NCI-H69 (cell line): Measurements from ENCODE around the gene C5.

ENCODE experiments used
- DNase-seq: peaks from one replicate; lab custom pipeline; 2025; lab: John Stamatoyannopoulos, UW

Gene C5

DNA sequence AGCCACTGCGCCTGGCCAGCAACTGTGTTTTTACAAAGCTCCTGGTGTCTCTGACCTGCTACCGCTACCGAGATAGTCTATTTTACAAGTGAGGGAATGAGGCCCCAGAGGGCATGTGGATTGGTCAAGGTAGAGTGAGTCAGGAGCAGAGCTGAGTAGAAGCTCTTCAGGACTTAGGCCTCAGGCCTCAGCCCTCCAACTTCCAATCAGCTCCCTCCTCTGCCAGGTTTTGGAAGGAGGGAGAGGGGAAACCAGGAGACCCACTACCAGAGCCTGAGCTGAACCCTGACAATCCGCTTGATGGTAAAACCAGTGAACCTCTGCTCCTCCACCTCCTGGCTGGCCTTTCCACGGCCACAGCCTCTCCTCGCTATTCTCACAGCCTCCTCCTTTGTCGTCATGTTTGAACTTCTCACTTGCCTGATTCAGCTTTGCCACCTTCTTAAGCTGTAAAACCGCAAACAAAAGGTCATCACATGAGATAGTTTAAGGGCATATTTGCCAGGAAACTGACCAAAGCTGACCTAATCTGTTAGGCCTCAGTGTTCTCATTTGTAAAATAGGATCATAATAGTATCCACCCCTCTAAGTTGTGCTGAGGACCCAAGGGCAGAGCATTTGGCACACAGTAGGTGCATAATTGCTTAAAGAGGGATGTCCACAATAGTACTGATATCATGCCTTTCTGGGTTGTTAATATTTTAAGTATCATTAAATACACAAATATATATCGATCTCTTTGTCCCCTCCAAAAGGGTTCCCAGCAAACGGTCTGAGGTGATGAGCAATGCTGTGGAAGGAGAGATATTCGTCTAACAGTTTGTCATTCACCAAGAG lies 125.2 kb downstream of the C5 start:
- DNase-seq = no peak

DNA sequence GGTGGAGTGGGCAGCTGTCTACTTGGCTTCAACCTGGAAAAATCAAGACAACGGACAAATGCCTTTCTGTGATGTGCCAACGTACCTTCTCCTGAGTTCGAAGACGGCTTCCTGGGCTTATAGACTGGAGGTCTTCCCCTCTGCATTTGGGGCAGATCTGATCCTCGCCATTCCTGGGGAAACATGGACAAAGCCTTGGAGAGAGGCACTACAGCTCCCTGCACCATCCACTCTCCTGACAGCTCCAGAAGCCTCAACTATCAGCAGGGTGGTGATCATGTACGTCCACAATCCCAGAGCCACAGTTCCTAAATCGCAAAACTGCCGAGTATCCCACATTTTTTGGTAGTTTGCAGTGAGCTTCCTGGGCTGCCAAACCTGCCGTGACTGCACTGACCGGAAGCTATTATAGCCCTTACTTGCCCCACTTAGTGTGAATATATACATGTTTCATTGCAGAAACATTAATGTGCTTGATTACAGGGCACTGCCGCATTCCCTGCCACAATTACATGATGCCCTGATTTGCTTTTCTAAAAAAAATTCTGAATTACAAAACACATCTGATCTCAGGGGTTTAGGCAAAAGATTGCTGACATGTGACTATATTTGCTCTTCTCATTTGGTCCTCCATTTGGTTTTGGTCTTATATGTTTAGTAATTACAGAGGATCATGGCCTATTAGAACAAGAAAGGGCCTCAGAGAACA lies 126.3 kb downstream of the C5 start:
- DNase-seq = peak; percentile 15

DNA sequence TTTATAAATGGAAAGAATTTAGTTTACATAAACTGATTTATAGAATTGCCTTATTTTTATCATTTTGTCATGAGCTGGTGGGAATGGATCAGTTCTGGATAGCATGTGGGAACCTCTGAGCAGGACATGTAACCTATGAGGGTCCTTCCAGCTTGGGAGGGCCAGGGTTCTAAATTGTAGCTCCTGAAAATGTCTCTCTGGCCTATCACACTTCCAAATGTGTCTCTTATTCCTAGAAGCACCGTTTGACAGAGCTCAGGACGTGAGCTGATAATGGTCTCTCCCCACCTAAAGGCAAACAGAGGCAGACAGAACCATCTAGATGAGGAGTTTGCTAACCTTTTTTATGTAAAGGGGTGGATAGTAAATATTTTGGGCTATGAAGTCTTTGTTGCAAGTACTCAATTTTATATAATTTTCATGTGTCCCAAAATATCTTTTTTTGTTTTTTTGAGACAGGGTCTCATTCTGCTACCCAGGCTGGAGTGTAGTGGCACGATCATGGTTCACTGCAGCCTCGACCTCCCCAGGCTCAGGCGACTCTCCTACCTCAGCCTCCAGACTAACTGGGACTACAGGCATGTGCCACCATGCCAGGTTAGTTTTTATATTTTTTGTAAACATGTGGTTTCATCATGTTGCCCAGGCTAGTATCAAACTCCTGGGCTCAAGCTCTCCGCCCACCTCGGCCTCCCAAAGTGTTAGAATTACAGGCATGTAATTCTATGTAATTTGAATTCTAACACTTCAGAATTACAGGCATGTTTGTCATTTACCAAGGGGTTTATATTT lies 127.5 kb downstream of the C5 start:
- no peak for DNase-seq

DNA sequence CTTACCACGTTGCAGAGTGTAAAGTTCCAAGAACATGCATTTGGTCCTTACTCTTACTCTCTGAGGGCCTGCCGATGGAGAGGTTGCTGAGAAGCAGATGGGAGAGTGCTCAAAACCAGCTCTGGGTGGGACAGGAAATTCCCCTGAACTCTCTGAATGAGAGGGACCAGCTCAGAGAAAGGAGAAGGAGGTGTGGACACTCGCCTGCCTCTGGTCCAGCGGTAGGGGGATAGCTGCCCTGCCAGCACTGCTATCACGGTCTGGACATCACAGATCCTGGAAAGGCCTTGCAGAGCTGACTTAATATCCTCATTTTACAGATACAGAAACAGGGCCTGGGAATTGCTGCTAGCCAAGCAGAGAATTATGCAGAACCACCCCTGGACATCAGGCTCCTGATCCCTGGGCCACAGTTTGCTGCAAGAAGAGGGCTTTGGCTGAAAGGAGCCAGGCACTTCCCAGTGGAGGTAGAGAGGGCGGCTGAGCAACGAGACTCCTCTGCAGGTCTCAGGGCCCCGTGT lies 128.4 kb downstream of the C5 start:
- no peak for DNase-seq

DNA sequence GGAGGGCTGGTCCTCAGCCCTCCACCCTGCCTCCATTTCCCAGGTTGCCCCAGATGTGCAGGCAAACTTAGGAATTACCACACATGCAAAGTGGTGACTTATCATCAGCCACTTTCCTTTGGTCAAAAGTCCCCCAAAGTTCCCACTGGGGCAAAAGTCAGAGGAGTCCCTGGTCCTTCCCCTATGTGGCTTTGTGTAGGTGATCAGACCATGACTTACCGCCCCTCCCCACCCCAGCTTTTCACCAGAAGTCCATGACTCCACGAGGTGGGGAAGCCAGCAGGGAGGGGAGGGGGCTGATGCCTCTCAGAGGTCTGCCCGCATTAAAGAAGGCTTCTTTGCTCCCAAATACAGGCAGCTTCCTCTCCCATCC lies 129.3 kb downstream of the C5 start:
- no peak for DNase-seq

DNA sequence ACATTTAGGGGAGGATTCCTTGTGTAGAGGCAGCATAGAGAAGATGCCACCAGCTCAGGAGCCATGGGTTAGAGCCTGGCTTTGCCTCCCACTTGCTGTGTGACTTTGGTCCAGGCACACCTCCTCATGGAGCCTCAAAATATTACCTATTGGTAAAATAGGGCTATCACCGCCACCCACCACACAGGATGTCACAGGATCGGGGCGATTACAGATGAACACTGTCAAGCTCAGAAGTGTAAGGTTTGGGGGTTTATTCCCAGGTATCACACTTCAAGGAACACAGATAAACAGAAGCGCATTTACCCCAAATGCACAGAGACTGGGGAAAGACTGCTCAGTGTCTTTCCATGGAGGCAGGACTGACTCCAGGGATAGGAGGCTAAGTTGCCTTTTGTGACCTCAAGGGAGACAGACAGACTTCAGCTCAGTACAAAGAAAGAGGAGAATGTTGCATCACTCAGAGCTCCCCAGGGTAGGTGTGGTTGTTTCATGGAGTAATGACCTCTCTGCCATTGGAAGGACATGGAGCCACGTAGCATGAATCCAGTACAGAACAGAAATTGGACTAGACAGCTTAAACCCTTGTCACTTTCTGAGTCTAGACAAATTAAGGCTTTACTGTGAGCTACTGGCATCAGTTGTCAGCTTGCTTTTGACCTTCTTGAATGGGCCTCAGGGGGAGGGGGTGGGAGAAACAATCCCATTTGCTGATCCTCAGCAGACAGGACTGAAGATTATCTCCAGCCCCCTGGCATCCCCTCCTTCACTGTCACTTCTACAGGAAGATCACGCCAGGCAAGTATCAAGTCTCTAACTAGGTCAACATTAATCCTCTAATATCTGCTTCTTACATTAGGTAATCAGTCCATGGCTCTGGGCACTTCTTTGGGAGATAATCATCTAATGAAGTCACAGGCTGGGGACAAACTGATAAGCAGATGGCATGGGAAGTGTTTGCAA lies 130.0 kb downstream of the C5 start:
- DNase-seq = peak; percentile 13

DNA sequence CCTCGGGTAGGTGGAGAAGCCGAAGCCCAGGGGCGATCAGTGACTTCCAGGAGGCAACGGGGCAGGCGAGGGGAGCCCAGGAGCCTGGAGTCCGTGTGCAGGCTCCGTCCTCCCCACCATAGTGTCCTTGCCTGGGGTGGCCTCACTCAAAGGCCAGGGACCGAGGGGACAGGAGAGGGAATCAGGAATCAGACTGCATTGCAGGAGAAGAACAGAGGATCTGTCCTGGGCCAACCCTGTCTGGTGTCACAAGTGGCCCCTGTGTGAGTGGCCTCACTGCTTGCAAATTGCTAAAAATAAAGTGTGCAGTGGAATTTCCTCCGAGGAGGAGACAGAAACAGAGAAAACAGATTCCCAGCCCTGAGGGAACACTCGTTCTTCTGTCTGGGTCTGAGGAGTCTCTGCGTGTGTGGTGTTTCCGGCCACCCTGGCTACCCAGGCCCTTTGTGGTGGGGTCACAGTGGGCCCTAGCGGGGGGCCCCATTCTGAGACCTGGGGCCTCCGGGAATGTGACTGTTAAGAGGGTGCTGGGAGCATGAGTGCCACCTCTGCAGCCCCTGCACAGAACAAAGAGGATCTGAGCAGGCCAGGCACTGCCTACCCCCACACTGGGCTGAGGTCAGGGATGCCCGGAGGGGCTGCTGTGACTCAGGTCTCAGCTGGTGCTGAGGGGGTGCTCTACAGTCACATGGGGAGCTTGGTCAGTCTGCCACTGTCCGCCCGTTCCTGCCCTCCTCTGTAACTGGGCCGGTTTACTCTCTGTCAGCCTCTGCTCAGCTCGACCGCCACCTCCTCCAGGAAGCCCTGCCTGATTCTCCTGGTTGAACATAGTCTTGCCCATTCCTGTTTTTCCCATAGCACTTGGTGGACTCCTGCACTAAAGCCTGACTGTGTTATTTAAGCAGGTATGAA lies 130.9 kb downstream of the C5 start:
- no peak for DNase-seq

DNA sequence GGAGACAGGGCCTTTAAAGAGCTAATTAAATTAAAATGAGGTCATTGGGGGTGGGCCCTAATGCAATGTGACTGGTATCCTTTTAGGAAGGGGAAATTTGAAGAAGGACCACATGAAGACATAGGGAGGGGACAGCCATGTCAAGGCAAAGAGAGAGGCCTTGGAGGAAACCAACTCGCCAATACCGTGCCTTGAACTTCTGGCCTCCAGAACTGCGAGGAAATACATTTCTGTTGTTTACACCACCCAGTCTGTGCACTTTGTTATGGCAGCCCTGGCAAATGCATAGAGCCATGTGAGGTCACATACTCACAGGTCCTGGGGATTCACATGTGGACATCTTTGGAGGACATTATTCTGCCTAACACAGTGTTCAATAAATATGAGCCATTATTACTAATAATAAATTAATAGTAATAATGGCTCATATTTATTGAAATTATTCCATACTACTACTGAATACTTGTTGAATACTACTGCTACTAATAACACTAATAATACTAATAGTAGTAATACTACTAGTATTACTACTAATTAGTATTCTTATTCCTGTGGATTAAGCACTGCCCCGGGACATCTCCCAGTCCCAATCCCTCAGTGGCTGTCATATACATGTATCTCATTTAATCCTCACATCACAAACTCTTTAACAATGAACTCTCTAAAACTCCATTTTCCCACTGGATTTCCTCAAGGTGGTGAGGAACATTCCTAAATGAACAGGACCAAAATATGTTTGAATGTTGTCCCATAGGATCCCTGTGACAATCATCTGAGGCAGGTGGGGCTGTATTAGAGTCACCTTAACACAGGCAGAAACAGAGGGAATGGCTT lies 131.9 kb downstream of the C5 start:
- no peak for DNase-seq

DNA sequence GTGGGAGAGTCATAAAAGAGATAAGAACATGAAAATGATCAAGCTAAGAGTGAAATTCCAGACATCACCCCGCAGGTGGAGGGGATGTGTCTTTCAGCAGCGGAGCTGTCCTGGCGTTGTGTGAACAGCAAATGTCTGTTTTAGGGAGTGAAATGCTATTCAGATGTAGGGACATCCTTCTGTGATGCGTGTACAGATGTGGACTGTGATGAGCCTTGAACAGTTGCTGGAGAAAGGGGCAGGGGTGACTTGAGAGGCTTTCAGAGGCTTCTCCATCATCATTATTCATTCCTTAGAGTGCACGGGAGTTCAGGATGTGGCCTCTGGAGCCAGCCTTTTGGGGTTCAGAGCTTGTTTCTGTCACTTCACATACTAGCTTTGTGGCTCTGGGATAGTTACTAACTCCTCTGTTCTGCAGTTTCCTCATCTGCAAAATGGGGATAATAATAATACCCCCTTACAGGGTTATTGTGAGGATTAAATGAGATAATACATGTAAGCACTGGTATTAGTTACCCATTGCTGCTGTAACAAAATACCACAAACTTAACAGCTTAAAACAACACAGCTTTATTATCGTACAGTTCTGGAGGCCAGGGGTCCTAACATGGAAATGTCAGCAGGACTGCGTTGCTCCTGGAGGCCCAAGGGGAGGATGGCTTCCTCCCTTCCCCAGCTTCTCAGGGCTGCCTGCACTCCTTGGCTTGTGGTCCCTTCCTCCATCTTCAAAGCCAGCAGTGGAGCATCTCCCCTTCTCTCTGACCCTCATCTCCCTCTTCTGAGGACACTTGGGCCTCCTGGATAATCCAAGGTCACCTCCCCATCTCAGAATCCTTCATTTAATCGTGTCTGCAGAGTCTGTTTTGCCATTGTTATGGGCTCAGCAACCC lies 132.8 kb downstream of the C5 start:
- DNase-seq = no peak

DNA sequence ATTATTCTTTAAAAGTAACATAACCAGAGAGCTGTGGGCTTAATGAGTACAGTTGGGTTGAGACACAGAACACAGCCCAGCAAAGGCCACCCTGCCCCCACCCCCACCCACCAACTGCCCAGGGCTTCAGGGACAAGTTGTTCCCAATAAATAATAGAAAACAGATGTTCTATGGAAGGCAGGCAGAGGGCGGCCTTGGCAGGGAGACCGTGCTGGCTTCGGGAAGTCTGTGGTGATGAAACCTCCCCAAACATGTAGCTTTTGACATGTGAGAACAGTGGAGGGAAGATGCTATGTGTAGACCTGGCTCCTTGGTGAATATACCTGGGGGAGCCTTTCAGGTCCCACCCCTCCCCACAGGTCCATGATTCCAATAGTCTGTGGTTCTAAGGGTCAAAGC lies 133.5 kb downstream of the C5 start:
- peak; percentile 20 for DNase-seq

DNA sequence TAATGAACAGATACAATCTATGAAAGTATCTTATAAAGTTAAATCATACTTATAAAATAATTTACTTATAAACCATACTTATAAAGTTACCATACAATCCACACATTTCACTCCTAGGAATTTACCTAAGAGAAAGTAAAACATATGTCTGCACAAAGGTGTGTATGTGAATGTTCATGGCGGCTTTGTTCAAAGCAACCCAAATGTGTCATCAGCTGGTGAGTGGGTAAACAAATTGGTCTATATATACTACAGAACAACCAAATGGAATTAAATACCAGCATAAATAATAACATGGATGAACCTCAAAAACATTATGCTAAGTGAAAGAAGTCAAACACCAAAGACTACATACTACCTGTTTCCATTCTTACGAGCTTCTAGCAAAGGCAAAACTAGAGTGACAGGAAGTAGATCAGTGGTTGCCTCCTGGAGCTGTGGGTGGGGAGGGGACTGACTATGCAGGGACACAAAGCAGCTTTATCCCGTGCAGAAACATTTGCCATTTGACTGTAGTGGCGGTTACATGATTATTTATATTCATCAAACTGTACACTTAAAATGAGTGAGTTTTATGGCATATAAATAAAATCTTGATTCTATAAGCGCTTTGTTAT lies 134.1 kb downstream of the C5 start:
- DNase-seq = peak; percentile 37

DNA sequence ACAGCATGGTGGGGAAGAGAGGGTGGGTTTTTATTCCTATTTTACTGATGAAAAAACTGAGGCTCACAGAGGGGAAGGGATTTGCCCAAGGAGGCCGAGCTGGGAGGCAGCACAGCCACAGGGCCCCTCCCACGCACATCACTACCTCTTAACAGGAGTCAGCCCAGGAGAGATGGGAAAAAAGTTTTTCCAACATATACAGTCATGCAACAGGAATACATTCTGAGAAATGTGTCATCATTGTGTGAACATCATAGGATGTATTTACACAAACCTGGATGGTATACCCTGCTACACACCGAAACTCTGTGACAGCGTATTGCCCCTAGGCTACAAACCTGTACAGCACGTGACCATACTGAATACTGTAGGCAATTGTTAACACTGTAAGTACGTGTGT lies 135.1 kb downstream of the C5 start:
- DNase-seq = no peak

DNA sequence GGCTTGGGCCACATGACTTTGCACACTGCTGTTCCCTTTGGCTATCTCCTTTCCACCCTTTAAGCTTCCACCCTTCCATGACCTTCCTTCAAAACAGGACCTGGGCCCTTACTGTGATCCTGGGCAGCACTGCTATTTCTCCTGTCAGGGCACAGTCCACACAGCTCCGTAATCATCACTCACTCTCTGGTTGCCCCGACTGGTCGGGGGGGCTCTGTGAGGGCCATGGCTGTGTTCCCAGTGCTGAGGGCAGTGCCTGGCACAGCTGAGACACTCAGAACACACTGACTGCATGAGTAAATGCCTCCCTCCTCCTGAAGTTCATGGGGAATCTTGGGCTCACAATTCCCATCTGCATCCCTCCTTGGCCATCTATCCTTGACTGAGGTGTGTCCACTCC lies 135.7 kb downstream of the C5 start:
- no peak for DNase-seq

DNA sequence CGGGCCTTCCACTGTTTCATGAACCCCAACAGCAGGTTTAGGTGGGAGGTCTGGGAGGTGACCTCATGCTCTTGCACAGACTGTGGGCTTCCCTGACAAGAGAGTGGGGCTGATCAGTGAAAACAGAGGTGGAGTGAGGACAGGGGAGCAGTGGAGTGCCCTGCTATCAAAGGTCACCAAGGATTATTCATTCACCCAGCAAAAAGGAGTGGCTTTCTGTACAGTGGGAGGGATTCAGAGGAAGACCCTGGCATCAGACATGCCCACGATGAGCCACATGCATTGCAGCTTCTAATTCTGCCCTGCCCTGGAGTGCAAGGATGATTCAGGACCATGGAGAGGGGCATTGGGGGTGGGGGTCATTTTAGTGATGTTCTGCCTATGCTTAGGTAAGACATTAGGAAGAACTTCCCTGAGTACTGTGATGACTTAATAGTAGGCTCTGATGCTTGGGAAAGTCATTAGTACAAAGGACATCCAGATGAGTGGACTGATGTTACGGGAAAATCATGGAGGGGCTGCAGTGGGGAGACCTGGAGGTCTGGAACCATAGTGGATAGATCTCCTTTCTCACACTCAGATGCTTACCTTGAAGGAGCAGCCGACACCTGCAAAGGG lies 136.3 kb downstream of the C5 start:
- no peak for DNase-seq

DNA sequence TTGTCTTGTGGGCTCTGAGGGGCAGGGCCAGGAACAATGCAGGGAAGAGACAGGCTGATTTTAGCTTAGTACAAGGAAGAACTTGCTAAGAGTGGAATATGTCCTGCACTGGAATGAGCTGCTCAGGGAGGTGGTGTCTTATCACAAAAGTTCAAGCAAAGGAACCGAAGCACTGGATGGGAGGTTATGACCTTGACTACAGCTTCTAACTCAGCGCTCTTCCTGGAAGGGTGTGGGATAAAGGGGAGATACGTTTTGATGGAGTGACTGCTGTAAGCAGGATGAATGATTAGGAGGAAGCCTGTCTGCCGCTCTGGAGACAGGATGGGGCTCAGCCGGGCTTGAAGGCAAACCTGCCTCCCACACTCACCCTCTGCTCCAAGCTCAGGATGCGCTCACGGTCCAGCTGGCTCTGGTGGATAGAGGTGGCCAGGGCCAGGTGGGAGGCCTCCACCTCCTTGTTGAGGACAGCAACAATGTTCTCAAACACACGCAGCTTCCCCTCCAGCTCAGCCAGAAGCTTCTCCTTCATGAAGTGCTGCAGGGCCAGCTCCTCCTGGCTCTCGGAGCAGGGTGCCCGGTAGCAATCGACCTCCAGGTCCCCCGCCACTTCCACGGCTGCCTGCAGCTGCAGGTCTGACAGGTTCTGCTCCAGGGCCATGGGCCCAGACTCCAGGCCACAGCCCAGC lies 137.0 kb downstream of the C5 start:
- DNase-seq = no peak

DNA sequence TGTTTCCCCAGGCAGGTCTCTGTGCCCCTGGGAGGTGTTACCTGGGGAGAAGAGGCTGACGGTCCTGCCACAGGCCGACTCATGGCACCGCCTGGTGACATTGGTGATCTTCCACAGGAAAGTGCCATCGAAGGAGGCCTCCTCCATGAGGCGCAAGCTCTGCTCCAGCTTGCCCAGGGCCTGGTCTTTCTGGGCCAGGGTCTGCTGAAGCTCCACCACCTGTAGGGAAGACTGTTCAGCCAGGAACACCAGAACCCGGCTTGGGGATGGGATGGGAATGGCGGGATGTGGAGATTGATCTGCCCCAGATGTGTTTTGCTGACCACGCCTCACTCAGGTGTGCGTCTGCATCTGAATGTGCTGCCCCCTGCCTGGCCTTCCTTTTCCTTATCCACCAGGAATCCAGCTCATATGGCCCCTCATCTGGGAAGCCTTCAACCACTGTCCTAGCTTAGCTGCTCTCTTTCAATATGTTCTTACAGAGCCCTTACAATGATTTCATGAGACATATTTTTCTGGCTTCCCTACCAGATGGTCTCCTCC lies 138.7 kb downstream of the C5 start:
- DNase-seq = no peak

DNA sequence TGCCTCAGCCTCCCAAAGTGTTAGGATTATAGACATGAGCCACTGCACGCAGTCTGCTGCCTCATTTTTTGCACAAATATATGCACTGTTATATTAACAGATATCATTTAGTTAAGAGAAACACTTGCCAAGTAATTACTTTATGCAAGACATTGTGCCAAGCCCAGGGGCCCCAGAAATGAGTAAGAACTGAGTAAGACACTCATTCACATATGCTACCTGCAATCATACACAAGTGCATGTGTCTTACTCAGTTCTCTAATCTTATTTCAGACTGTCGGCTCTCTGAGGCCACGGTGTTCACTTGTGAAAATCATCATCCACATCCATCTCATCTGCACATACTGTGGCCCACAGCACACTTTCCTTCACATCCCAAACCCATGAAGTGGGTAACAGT lies 139.4 kb downstream of the C5 start:
- DNase-seq = no peak
